Non-pigmented ciliary epithelial cell (primary cell): ENCODE data around the gene BACH2.

Experiments used
- DNase-seq: peaks from one replicate; pipeline ENCODE4 v3.0.0-alpha.2; 2010; ENCODE audit warnings: low read depth

BACH2 gene

DNA sequence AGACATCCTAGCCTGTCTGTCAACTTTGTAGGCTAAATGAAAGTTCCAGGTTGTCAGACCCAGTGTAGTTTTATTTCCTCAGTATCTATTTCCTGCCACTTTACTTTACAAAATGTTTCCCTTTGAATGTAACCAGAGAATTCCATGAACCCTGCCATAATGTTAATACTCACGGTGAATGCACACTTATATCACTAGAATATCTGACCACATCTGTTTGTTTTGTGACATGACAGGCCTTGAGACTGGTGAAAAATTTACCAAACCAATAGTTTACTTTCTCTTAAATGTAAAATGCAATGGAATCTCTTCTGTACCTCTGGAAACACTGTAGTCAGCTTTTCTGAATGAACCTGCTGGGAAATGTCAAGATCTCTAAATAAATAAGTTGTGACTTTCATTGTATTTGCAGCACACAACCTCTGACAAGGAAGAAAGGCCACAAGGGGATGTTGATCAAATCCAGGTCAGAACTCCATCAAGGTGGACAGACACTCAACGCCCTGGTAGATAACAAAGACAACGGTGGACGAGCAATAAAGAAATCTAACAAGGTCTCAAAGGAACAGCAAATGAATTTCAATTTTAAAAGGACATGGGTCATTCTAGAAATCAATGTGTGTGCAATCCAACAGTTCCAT is 59.2 kb downstream of the BACH2 start:
- no peak for DNase-seq

DNA sequence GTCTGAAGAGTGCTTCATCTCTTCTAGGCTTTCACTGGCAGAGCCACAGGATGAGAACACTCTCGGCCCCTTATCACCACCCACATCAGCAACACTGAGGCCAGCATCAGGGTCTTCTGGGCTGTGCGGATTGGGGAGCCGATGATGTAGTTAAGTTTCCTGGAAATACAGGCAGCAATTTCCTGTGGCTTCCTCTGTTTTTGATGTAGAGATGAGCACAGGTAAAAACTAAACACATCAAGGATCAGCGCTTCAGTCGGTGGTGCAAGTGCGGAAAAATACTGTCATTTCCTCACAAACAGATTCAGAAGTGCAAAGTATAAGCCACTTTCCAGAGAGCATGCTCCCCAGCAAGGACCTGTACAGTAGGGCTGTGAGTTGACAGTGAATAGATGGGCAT is 62.6 kb downstream of the BACH2 start:
- no peak for DNase-seq

DNA sequence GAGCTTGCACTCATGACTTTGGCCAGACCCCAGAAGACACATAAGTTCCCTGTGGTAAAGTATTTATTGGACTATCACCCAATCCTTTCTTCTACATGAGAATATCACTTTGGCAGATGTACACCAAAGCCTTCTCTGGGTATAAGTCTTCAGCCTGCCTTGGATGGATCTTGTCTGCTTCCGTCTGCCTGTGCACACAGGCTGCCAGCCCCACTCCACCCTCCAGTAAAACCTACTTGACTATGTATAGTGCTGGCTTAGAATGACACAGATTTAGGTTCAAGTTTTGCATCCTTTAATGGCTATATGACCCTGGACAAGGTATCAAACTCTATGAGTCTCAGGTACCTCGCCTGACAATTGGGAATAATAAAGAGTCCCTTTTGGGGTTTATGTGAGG is 63.4 kb downstream of the BACH2 start:
- no peak for DNase-seq

DNA sequence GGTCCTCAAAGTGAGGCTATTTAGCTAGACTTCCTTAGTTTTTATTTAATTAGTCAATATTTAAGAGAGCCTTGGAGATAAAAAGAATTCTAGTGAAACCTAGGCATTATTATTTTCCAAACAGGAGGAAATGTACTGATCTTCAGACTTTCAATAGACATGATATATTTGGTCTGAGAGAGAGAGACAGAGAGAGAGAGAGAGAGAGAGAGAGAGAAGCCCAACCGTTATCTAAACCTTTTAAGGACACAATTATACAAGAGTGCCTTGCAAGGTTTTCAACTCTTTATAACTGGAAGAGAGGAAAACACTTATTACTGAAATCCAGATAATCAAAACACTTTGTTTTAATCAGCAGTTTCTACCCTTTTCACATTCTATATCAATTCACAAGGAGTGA is 64.8 kb downstream of the BACH2 start:
- DNase-seq = no peak

DNA sequence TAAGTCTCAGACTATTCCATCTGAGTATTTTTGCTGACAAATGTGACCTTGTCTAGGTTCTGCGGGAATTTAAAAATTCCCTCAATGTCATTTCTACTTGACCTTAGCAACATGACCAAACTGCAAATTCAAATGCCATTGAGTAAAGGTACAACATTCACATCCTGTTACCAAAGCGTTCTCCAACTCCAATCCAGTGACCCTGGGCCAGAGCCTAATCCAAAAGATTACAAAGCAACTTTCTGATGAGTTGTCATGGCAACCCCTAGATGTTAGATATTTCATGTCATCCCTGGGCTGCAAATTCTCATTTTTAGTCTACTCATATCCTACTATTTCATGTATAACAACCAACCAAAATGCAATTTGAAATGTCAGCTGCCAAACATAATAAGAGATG is 65.3 kb downstream of the BACH2 start:
- no peak for DNase-seq

DNA sequence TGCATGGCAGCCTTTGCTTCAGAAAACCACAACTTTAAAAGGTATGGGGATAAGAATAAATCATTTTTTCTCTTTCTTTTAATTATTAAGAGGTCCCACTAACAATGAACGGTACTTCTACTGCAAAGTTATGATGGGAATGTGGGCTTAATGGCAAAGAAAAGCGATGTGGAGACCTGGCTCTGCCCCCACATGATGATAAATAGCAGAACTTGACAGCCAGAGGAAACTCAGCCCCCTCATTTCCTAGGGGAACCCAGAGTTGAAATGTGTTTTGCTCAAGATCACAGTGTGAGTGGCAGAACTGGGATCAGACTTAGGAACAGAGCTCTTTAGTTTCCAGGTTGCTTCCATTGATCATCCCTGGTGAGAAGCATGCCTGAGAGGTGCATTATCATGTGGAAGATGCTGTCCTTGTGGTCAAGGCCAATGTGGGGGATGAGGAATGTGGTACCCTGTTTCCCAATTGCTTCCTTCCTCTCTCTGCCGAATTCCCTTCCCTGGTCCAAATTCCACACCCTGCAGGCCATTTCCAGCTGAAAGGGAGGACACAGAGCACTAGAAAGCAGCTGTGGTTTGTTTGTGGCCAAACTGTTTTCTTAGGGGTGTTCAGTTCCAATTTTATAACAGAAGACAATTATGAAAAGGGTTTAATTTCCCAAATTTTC is 66.0 kb downstream of the BACH2 start:
- no peak for DNase-seq

DNA sequence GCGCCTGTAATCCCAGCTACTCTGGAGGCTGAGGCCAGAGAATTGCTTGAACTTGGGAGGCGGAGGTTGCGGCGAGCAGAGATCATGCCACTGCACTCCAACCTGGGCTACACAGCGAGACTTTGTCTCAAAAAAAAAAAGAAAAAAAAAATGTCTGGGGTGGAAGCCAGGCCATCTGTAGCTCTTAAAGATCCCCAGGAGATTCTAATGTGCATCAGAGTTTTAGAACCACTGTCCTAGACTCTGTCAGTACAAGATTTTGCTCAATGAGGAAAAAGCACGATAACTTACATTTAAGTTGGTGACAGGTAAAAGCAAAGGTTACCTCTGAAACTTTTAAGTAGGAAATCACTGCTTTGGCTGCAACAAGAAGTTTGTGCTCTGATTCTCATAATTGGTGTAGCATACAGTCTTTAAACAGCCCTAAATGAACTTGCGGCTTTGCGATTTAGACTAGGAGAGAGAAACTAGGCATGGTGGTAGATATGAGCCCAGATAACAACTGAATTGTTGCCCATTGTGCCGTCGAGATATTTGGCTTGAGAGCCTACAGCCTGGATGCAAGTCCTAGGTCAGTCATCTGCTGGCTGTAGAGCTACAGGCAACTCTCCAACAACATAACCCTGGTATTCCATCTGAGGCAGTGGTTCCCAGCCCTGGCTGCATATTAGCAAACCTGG is 67.2 kb downstream of the BACH2 start:
- no peak for DNase-seq

DNA sequence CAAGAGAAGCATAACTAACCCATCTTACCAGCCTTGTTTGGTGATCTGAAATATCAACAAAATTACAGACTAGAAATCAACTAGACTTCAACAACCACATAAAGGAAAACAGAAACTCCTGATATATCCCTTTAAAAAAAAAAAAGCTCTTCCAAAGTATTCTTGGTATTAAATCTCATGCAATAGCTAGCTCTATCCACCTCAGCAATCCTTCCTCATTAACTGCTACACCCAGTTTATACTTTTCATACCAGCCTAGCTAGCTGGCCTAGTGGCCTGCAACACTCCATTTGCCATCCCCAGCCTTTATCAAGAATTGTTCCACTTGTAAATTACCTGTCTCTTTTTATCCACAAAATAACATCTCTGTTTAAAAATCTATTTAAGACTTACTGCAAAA is 69.0 kb downstream of the BACH2 start:
- DNase-seq = no peak

DNA sequence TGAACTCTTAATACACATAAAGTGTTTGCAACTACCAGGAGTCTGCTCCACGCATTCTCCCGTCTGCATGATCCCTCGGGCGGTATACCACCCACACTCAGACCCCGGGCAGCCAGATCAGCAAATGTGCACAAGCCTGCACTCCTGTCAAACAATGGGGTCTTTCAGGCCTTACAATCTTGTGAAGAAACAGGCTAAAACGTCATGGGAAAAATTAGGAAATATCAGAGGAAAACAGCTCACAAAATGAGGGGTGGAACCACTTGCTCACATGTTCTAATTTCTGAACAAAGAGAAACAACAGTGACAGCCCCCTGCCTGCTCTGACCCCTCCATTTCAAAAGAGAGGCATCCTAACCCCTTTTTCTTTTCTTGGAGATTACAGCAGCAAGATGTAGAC is 69.4 kb downstream of the BACH2 start:
- no peak for DNase-seq

DNA sequence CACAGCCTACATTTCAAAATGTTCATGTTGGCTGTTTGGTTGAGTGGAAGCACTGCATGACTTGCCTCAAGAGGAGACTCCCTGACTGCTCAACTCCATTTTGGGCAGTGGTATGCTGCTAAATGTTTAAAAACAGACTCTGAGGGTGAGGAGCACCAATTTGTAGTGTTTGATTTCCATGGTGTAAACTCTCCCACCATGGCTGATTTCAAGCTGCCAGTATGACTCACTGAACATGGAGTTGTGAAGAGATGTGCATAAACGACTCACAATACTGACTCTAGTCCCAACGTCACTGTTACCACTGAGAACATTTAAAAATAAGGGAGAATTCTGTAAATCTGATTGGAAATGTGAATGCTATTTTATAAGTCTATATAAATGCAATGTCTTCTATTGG is 70.4 kb downstream of the BACH2 start:
- DNase-seq = no peak

DNA sequence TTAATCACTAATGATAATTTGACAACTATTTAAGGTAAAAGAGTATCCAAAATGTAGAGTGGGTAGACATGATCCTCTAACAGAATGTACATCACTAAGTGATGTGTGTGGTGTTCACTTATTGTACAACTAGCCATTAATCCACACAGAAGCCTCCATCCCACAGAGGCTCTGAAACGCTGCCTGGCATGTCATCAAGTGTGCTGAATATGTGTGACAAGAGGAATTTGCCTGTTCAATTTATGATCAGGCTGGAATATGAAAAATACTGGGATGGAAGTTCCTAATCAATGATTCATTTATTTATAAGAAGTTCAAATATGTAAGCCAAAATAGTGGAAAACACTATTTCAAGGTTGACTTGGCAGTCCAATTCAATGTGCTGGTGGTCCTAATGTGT is 72.4 kb downstream of the BACH2 start:
- DNase-seq = no peak

DNA sequence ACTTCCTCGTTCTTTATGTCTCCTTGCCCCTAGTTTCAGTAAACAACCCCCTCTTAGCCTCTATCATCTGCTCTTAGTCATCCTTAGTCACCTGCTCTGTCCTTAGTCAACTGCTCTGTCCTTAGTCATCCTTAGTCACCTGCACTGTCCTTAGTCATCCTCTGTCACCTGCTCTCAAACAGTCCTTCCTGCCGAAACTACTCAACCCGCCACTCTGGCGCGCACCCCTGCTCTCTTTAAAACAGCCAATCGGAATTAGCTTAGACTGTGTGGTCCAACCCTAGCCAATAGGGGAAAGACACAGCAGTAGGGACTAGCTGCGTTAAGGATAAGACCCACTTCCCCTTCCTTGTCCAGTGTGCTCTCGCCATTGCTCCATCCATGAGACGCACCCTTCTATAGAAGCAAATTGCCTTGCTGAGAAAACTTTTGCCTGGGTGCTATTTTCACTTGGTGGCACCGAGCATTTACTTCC is 73.9 kb downstream of the BACH2 start:
- no peak for DNase-seq

DNA sequence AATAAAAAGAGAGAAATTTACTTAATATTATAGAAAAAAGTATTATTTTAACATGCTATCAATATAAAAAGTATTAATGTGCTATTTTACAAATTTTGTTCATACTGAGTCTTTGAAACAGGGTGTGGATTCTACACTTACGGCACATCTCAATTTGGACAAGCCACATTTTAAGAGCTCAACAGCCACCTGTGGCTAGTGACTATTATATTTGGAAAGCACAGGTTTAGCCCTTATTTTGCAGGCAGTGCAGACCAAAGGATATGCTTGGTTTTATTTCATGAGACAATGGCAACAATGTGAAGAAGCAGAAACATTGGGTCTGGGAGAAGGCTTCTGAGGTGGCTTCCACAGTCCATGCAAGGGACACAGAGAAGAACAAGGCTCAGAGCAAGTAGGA is 74.6 kb downstream of the BACH2 start:
- no peak for DNase-seq

DNA sequence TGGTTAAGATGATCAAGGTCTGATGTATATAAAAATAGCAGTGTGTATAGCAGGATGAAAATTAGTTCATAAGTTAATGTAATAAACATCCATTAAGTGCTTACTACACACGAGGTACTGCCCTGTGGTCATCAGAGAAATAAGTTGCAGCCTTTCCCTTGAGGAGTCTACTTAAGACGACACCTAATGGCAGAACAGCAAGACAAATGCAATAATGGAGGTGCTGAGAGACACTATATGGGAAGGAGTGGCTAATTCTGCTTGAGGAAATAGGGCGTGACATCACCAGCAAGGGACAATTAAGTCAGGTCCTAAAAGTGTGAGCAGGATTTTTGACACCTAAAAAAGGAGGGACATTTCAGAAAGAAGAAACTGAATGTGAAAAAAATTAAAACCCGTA is 75.2 kb downstream of the BACH2 start:
- DNase-seq = no peak

DNA sequence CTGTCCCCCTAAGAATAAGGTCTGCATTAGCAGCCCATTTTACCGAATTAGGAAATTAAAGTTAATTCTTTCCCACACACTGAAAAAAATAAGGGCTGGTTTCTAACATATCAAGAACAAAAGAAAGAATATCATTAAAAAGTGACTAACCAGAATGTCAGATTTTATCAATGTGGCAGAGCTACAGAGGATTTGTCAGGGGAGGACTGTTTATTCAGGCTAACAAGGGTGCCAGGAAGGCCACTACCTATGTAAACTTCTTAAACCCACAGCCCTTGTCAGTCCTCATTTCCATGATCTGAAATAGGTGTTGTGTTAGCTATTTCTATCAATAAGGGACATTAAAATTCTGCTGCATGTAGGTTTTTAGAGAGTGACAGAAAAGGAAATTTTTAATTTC is 76.4 kb downstream of the BACH2 start:
- no peak for DNase-seq

DNA sequence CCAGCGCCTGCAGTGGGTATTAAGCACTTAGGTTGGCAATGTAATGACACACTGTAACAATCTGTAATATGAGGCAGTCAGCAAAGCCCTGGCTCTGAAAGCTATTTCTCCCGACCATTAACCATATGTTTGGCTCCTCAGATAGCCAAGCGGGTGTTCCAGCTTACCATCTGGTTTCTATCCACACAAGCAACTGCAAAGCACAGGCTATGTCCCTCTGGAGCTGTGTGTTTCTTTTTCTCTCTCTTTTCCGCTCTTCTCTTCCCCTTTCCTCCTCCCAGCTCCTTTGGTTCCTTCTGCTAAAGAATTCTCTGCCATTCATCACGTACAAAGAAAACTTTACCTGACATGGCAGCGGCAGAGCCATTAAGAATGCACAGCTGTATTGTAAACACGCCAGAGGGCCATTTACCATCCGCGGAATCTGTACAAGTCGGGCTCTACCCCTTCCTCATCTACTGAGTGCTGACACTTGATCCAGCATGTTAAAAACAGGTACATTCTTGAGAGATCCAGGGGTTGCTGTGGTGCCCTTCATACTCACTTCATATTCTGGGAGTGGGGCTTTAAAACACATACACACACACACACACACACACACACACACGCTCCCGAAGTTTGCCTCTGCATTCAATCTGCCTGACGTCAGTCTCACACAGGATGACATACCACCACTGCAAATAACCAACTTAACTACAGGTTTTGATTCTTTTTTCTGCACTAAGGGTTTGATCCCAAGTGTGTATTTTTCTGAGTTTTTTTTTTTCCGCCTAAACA is 77.2 kb downstream of the BACH2 start:
- peak; percentile 61 for DNase-seq

DNA sequence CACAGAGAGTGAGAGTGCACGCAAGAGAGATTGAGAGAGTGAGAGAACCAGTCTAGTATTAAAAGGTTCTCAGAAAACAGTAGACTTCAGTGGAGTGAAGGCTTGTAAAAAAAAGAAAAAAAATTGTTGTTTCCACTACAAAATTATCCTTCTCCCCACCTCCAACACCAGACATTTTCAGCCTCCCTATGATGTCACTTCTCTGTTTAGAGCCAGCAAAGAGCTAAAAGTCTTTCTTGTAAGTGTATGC is 77.8 kb downstream of the BACH2 start:
- no peak for DNase-seq

DNA sequence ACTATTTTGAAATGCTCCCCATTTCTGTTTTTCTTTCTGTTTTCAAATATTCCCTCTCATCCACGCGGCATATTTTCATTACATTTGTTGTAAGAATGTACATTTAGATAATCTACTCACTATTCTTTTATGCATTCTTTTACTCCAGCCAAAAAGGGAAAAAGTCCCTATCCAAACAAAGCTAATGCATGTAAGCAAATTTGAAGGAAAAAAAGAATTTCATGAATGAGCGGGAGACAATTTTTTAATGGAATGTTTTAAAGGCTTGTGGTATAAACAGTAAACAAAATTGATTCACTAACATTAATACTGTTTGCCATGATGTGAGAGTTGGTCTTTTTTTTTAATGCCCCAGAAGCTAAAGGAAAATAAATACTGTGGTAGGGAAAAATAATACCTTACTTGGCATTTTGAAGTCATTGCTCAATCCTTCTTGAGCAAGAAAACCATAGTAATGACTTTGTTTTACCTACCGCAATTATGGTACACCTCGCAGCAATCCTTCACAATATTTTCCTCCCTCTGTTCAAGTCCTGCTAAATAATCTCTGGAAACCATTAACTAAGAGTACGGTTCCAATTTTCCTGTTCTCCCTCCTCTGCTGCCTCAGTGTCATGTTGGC is 79.0 kb downstream of the BACH2 start:
- no peak for DNase-seq

DNA sequence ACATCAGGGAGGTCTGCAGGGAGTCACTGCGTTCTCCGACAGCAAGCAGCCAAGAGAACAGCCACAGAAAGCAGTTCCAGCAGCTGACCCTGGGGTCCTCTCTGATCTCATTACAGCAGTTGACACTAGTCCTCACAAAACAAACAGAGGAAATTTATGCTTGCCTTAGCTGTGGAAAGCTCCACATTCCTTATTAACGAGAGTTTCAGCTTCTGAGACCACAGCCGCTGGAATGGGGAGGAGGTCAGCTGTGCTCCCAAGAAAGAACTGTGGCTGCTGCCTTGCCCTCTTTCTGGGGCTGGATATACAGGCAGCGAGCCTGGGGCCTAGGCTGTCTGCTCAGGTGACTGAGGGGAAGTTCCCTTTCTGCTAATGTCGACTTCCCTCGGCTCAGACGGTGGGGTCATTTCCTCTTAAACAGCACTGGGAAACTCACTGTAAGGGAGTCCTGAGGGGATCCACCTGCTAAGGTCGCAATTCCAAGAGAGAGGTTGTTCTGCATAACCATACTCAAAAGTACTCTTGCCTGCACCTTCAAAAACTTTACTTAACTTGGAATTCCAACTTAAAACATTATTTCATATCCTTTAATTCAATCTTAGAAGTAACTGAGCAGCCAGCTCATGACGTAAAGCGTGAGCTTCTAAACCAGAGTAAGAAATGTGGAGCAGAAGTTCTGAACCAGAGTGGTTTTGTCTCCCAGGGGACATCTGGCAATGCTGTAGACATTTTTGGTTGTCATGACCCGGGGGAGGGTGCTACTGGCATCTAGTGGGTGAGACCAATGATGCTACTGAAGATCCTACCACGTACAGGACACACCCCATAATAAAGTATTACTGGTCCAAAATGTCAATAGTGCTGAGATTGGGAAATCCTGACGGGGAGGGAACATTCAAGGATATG is 80.3 kb downstream of the BACH2 start:
- DNase-seq = no peak

DNA sequence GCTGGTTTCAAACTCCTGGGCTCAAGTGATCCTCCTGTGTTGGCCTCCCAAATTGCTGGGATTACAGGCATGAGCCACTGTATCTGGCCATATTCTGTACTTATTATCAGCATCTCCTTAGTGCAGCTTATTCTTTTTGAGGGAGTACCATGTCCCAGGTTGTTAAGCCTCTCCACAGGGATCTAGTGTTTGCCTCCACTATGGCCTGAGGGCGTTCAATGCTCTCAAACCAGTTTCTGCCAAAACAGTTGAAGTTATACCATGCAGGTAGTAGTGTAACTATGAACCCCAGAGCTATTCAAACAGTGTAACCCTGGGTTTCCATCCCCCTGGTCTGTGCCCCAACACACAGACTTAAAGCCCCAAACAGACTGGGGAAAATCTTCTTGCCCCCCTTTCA is 81.7 kb downstream of the BACH2 start:
- no peak for DNase-seq

DNA sequence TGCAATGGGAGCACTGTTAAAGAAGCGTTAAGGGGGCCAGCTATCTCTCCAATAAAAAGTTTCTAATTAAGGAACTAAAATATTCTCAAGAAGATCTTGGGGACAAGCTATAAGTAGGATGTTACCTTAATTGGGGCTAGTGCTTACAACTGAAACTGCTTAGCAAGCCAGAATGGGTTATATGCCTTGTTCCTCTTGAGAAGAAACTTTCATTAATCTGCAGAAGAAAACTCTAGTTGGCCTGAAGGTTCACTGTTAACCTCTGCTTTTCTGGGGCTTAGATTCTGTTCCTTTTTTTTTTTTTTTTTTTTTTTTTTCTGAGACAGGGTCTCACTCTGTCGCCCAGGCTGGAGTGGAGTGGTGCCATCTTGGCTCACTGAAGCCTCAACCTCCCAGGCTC is 82.2 kb downstream of the BACH2 start:
- DNase-seq = no peak

DNA sequence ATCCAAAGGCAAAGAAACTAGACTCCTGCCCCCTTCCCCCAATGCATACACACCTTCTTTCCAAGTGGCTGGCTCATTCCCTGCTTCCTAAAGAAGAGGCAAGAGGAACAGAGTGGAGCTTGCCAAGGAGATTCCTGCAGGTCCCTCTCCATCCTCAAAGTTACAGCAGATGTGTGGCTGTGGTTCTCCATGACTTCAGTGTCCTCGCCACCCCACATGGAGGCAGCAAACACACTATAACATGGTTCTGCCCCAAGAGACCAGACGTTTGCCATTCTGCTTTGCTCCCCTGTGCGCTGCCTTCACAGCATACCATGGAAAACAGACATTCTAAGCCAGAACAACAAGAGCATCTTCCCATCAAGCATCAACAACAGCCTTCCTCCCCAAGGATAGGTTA is 84.4 kb downstream of the BACH2 start:
- DNase-seq = no peak
